ENCODE results near the gene HSBP1L1. TPM values are rescaled to one million over a fixed set of nuclear protein-coding genes. Genes with fewer than 3 reads are reported as not detected.

The HSBP1L1 gene
- total RNA-seq, 6 experiments from 2014 or later, result 16.8 to 35.1 (median 23.7) TPM

GRCh38 chr18:79930020-79930642 lies 34.3 kb upstream of the HSBP1L1 start:
- Histone ChIP-seq H3K27ac (no peak overlapping the region), H3K4me3 (no peak overlapping the region), H3K9me3 (no peaks in the 10 kb centered on the region), H3K36me3 (peaks cover 0 to 31% (median 17%) of the 10 kb centered on the region in 4 donors), H3K27me3 (no peaks in the 10 kb centered on the region), H3K4me1 (peaks cover 2 to 17% (median 5%) of the 10 kb centered on the region in 4 donors)
- ATAC-seq (no peak), DNase-seq (no peak)
- no peak for TF ChIP-seq POLR2A (IDR thresholded peaks at IDR 0.05)
- TF ChIP-seq, protein P1, sequence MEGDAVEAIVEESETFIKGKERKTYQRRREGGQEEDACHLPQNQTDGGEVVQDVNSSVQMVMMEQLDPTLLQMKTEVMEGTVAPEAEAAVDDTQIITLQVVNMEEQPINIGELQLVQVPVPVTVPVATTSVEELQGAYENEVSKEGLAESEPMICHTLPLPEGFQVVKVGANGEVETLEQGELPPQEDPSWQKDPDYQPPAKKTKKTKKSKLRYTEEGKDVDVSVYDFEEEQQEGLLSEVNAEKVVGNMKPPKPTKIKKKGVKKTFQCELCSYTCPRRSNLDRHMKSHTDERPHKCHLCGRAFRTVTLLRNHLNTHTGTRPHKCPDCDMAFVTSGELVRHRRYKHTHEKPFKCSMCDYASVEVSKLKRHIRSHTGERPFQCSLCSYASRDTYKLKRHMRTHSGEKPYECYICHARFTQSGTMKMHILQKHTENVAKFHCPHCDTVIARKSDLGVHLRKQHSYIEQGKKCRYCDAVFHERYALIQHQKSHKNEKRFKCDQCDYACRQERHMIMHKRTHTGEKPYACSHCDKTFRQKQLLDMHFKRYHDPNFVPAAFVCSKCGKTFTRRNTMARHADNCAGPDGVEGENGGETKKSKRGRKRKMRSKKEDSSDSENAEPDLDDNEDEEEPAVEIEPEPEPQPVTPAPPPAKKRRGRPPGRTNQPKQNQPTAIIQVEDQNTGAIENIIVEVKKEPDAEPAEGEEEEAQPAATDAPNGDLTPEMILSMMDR (IDR thresholded peaks at IDR 0.05), result no peak
- WGBS (ENCODE audit: insufficient coverage, low coverage, low lambda C conversion rate, missing lambda C conversion rate), result 96% methylated on average over 2 of the region's 2 CpGs
- intact Hi-C loops (cut with DNase I), result no loop called here

GRCh38 chr18:79931475-79931874 lies 33.0 kb upstream of the HSBP1L1 start:
- DNase-seq, result no peak

DNA sequence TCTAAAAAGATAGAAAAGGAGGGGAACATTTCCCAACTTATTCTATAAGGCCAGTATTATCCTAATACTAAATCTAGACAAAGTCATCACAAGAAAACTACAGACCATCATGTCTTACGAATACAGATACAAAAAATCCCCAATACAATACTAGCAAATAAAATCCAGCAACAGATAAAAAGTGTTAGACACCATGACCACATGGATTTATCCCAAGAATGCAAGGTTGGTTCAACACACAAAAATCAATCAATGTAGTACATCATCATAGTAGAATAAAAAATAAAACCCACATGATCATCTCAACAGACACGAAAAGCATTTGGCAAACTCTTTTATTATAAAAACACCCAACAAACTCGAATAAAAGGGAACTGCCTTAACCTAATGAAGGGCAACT lies 31.5 kb upstream of the HSBP1L1 start:
- intact Hi-C loops (cut with DNase I), result no loop called here
- no peaks in the 10 kb centered on the region for H3K9me3 ChIP-seq

More at GRCh38 chr18:79931475-79931874, 33.0 kb upstream of the HSBP1L1 start:
- WGBS (ENCODE audit: insufficient coverage, low coverage, low lambda C conversion rate, missing lambda C conversion rate), result 88% methylated on average over 1 of the region's 2 CpGs
- H3K36me3 ChIP-seq, result peaks cover 0 to 23% (median 14%) of the 10 kb centered on the region in 4 donors
- H3K27ac ChIP-seq, result no peak overlapping the region
- H3K9me3 ChIP-seq, result no peaks in the 10 kb centered on the region
- TF ChIP-seq, protein P1 (IDR thresholded peaks at IDR 0.05), result no peak
- TF ChIP-seq POLR2A (IDR thresholded peaks at IDR 0.05), result no peak
- no peak overlapping the region for H3K4me3 ChIP-seq
- H3K27me3 ChIP-seq, result no peaks in the 10 kb centered on the region
- peaks cover 2 to 30% (median 15%) of the 10 kb centered on the region in 4 donors for H3K4me1 ChIP-seq
- ATAC-seq, result no peak
- intact Hi-C loops (cut with DNase I), result no loop called here

GRCh38 chr18:79933765-79934164 lies 30.7 kb upstream of the HSBP1L1 start:
- Histone ChIP-seq H3K36me3 (peaks cover 0 to 14% (median 7%) of the 10 kb centered on the region in 4 donors), H3K4me3 (peak overlapping the region in 2 of 3 donors; percentile 10 to 20), H3K9me3 (no peaks in the 10 kb centered on the region), H3K27ac (peak overlapping the region; percentile 72 to 93 (median 73)), H3K27me3 (no peaks in the 10 kb centered on the region), H3K4me1 (peaks cover 2 to 52% (median 25%) of the 10 kb centered on the region in 4 donors)
- peak; percentile 60 to 73 (median 65) for ATAC-seq
- 40% methylated on average over 10 of the region's 10 CpGs for WGBS (ENCODE audit: insufficient coverage, low coverage, low lambda C conversion rate, missing lambda C conversion rate)
- DNase-seq, result peak; percentile 71 to 78 (median 72)
- intact Hi-C loops (cut with DNase I), result no loop called here
- TF ChIP-seq, protein P1 (IDR thresholded peaks at IDR 0.05), result peak; percentile 51 to 69 (median 54)
- no peak for TF ChIP-seq POLR2A (IDR thresholded peaks at IDR 0.05)

More for the DNA sequence above, 31.5 kb upstream of the HSBP1L1 start:
- DNase-seq (no peak), ATAC-seq (no peak)
- no peak overlapping the region for H3K27ac ChIP-seq
- no peak for TF ChIP-seq POLR2A (IDR thresholded peaks at IDR 0.05)
- TF ChIP-seq, protein P1 (IDR thresholded peaks at IDR 0.05), result no peak
- peaks cover 2 to 43% (median 21%) of the 10 kb centered on the region in 4 donors for H3K4me1 ChIP-seq
- H3K27me3 ChIP-seq, result no peaks in the 10 kb centered on the region
- peaks cover 0 to 22% (median 9%) of the 10 kb centered on the region in 4 donors for H3K36me3 ChIP-seq
- WGBS (ENCODE audit: insufficient coverage, low coverage, low lambda C conversion rate, missing lambda C conversion rate), result 89% methylated on average over 3 of the region's 3 CpGs
- H3K4me3 ChIP-seq, result no peak overlapping the region

Data from right lobe of liver (tissue), 6 donors.